Heart right ventricle (tissue), 16 donors: ENCODE data around the gene HBP1. TPM values are rescaled to one million over a fixed set of nuclear protein-coding genes. Genes with fewer than 3 reads are reported as not detected.
A peak's percentile ranks its signal among the peaks of the same experiment; 100 is the strongest.

Source experiments
- ATAC-seq, 8 donors: fragments of 200-7000 bp; cut with Tn5 transposase; one replicate each; pipeline ENCODE4 v1.9.1; 2020; ENCODE audit warnings: mild to moderate bottlenecking in 8 of 8, moderate library complexity in 8 of 8, moderate number of reproducible peaks in 1 of 8
- DNase-seq, 2 donors: peaks; one replicate each; pipeline ENCODE4 v3.0.0-alpha.2; 2020
- H3K27ac ChIP-seq, 10 donors: fragments of 200-600 bp; sonication (generic) in 2 of 10; one replicate each; pipeline versions ENCODE4 v1.5.0 to v1.8.0; 2020 to 2022; ENCODE audit warnings: mild to moderate bottlenecking in 3 of 10
- H3K27me3 ChIP-seq, 7 donors: fragments of 200-600 bp; one replicate each; pipeline ENCODE4 v1.8.0; 2021 to 2022; ENCODE audit warnings: mild to moderate bottlenecking in 2 of 7
- H3K36me3 ChIP-seq, 9 donors: fragments of 200-600 bp; sonication (generic) in 1 of 9; one replicate each; pipeline versions ENCODE4 v1.5.0 to v1.8.0; 2020 to 2022; ENCODE audit warnings: mild to moderate bottlenecking in 2 of 9
- H3K4me1 ChIP-seq, 9 donors: fragments of 200-600 bp; sonication (generic) in 1 of 9; one replicate each; pipeline versions ENCODE4 v1.5.0 to v1.8.0; 2020 to 2022; ENCODE audit warnings: mild to moderate bottlenecking in 4 of 9
- H3K4me3 ChIP-seq, 10 donors: fragments of 200-600 bp; sonication (generic) in 2 of 10; one replicate each; pipeline versions ENCODE4 v1.5.0 to v1.8.0; 2020 to 2022; ENCODE audit warnings: mild to moderate bottlenecking in 7 of 10, moderate library complexity in 2 of 10
- H3K9me3 ChIP-seq, 11 donors: fragments of 200-600 bp in 10 of 11; sonication (generic) in 2 of 11; one replicate each; pipeline versions ENCODE4 v1.5.0 to v1.8.0; 2013 to 2022; ENCODE audit warnings: mild to moderate bottlenecking in 2 of 11, control low read depth in 1 of 11, moderate library complexity in 1 of 11
- CTCF ChIP-seq, 9 donors: fragments of 200-600 bp; sonication (generic) in 2 of 9; IDR thresholded peaks; one replicate each; pipeline versions ENCODE4 v1.5.0 to v1.8.0; 2021 to 2022; ENCODE audit warnings: antibody characterized with exemption in 9 of 9, mild to moderate bottlenecking in 5 of 9, moderate library complexity in 1 of 9
- whole genome bisulfite sequencing, 2 donors: extraction: QIAGEN DNeasy Blood & Tissue Kit; methylation state at CpG; one replicate each; pipeline ENCODE4 v1.1.7; 2013; ENCODE audit warnings: inconsistent platforms in 1 of 2; 5-methylcytosine and 5-hydroxymethylcytosine counted together
- intact Hi-C, 10 donors: fragments of 100-400 bp; cut with DNase I; formaldehyde crosslinking; loops; one replicate each; pipeline versions ENCODE4 v1.11.1 to v1.14.2; 2022
- polyA plus RNA-seq, 2 donors: library from polyadenylated mRNA; stranded (reverse); fragments of 200-250 nt; gene quantifications; one replicate each; pipeline ENCODE4 v1.2.3, GENCODE V29; 2013
- total RNA-seq, 10 donors: library from RNA; stranded (reverse); fragmentation: NEBNext Ultra II Directional in 3 of 10; extraction: Animal tissue kit (Norgen Biotek cat#: 25700) in 3 of 10; gene quantifications; one replicate each; pipeline versions ENCODE4 v1.2.1 to v1.2.4, GENCODE V29; 2021 to 2023
- donor health status: Arrhythmogenic right ventricular cardiomyopathy.
- donor health status: ischemic (EF 13 %, LVEDD 7.1; RV severe dilation, severe dysfunction).
- donor health status: healthy with polysubstance abuse.
- donor health status: DM: no; HTN: yes; CAD: no.
- donor health status: DM: no; HTN: no; CAD: no.
- donor health status: ischemic (EF 25% LVEDD 6.9; RV normal size, moderate dysfunction).
- donor health status: ischemic (EF 25% LVEDD 5.7; RV mildly dilated, moderate dysfunction).
- donor health status: healthy.
- donor health status: DM: yes; HTN: yes; CAD: no.
- donor health status: Ischemic cardiomyopathy.
- donor health status: ischemic (EF 35%, LVEDD 5.7; RV mildly dilated, moderate dysfunction).
- donor health status: nonischemic (EF 11% LVEDD 7.7; RV severe dilation, severe dysfunction).
- donor health status: DM: yes; HTN: yes; CAD: no.
- donor health status: PGD.
- donor health status: ischemic (EF 29% LVEDD 5.4; RV normal size, mild dysfunction).
- donor health status: nonischemic (EF 23%, LVEDD 6.1; RV moderate dilation, normal function).

Gene HBP1
- total and polyA plus RNA-seq, 12 donors, result 21.4 to 80.3 (median 60.3) TPM

- ATAC-seq, result no peak
- no peak overlapping the region for H3K4me3 ChIP-seq
- peaks cover 0 to 35% (median 6%) of the 10 kb centered on the region in 9 donors for H3K4me1 ChIP-seq
- H3K9me3 ChIP-seq, result no peaks in the 10 kb centered on the region
- no peaks in the 10 kb centered on the region for H3K27me3 ChIP-seq
- no peak for TF ChIP-seq CTCF (IDR thresholded peaks at IDR 0.05)
- intact Hi-C loops, result no loop called here
- H3K27ac ChIP-seq, result no peak overlapping the region
- H3K36me3 ChIP-seq, result peaks cover 0 to 100% (median 68%) of the 10 kb centered on the region in 9 donors
- 82 to 88% methylated on average over 4 of the region's 4 CpGs for WGBS, 2 donors
- DNase-seq, result no peak
Observed at GRCh38 chr7:107185716-107186115, 16.9 kb downstream of the HBP1 start.

GRCh38 chr7:107186240-107186639 is 17.4 kb downstream of the HBP1 start:
- no peak for ATAC-seq
- H3K9me3 ChIP-seq, result no peaks in the 10 kb centered on the region
- H3K4me1 ChIP-seq, result peaks cover 0 to 29% (median under 1%) of the 10 kb centered on the region in 9 donors
- no peak overlapping the region for H3K27ac ChIP-seq
- no peak overlapping the region for H3K4me3 ChIP-seq
- TF ChIP-seq CTCF (IDR thresholded peaks at IDR 0.05), result no peak
- peaks cover 0 to 100% (median 71%) of the 10 kb centered on the region in 9 donors for H3K36me3 ChIP-seq
- no peak for DNase-seq
- WGBS, 2 donors, result 93 to 96% methylated on average over 4 of the region's 4 CpGs
- no peaks in the 10 kb centered on the region for H3K27me3 ChIP-seq
- intact Hi-C loops, result no loop called here

- no peaks in the 10 kb centered on the region for H3K27me3 ChIP-seq
- peak overlapping the region in 1 of 10 donors; percentile 2 for H3K27ac ChIP-seq
- 75 to 79% methylated on average over 2 of the region's 2 CpGs for WGBS, 2 donors
- TF ChIP-seq CTCF (IDR thresholded peaks at IDR 0.05), result no peak
- H3K4me3 ChIP-seq, result no peak overlapping the region
- H3K4me1 ChIP-seq, result peaks cover 0 to 19% (median 0%) of the 10 kb centered on the region in 9 donors
- DNase-seq (no peak), ATAC-seq (no peak)
- intact Hi-C loops, result no loop called here
- H3K9me3 ChIP-seq, result no peaks in the 10 kb centered on the region
- H3K36me3 ChIP-seq, result peaks cover 0 to 100% (median 57%) of the 10 kb centered on the region in 9 donors
Observed at GRCh38 chr7:107187774-107188173, 19.0 kb downstream of the HBP1 start.

- H3K4me1 ChIP-seq, result peaks cover 0 to 24% (median 10%) of the 10 kb centered on the region in 9 donors
- intact Hi-C loops, result loop anchor here in 3 of 10 donors (10.0 kb wide), 3 partner anchors 395 to 685 kb away; partner anchors contain the start of gene BCAP29 (in 1 of the 3)
- 99 to 100% methylated on average over 2 of the region's 2 CpGs for WGBS, 2 donors
- no peak for TF ChIP-seq CTCF (IDR thresholded peaks at IDR 0.05)
- DNase-seq (no peak), ATAC-seq (no peak)
- H3K9me3 ChIP-seq, result no peaks in the 10 kb centered on the region
- H3K27me3 ChIP-seq, result no peaks in the 10 kb centered on the region
- H3K36me3 ChIP-seq, result peaks cover 0 to 100% (median 50%) of the 10 kb centered on the region in 9 donors
- no peak overlapping the region for H3K27ac ChIP-seq
- no peak overlapping the region for H3K4me3 ChIP-seq
Observed at GRCh38 chr7:107190090-107190489, 21.3 kb downstream of the HBP1 start.
